NB4 (cell line): ENCODE measurements around the gene WDR81.
"Not testable (repeated sequence)": the region's sequence is repeated elsewhere in the genome, so short reads cannot be mapped to it uniquely, and the experiment has no call there.

ENCODE experiments used
- DNase-seq: peaks from one replicate; pipeline ENCODE4 v3.0.0; 2010; ENCODE audit warnings: low read depth
- H3K4me3 ChIP-seq: one replicate; pipeline ENCODE4 v1.5.1; 2011; ENCODE audit warnings: mild to moderate bottlenecking, low read depth, low read length, moderate library complexity
- CTCF ChIP-seq: IDR thresholded peaks from one replicate; pipeline ENCODE4 v1.5.1; 2012; ENCODE audit warnings: low read depth, low read length
- MYC ChIP-seq: IDR thresholded peaks from 2 replicates; pipeline ENCODE4 v1.6.1; 2011; ENCODE audit warnings: low read depth, low read length
- POLR2A ChIP-seq: IDR thresholded peaks from 2 replicates; pipeline ENCODE4 v1.6.1; 2011; ENCODE audit warnings: mild to moderate bottlenecking; ENCODE audit not compliant: insufficient read length; ENCODE audit errors: extremely low read depth
- TF ChIP-seq, protein P1 (sequence below): IDR thresholded peaks from 2 replicates; pipeline ENCODE4 v1.6.1; 2011; ENCODE audit warnings: low read depth, low read length

The WDR81 gene

GRCh38 chr17:1690544-1691221 is 33.8 kb upstream of the WDR81 start:
- H3K4me3 ChIP-seq: no peak overlapping the region
- DNase-seq: no peak
- TF ChIP-seq MYC: no peak
- TF ChIP-seq, protein P1, sequence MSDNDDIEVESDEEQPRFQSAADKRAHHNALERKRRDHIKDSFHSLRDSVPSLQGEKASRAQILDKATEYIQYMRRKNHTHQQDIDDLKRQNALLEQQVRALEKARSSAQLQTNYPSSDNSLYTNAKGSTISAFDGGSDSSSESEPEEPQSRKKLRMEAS: no peak
- TF ChIP-seq POLR2A: no peak
- no peak for TF ChIP-seq CTCF

- no peak for DNase-seq
- TF ChIP-seq, protein P1: no peak
- TF ChIP-seq MYC: no peak
- no peak for TF ChIP-seq CTCF
- no peak for TF ChIP-seq POLR2A
- H3K4me3 ChIP-seq: no peak overlapping the region
Observed at GRCh38 chr17:1693339-1693738, 31.2 kb upstream of the WDR81 start.

DNA sequence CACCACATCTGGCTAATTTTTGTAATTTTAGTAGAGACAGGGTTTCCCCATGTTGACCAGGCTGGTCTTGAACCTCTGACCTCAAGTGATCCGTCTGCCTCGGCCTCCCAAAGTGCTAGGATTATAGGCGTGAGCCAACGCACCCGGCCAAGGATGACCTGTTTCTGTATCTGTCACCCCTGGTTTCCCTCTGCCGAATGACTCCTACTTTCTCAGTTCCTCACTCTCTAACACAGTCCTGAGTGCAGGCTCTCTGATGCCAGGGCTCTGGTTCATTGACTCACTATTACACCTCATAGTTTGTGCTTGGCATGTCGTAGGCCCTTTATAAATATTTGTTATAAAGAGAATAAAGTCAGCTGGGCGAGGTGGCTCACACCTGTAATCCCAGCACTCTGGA is 29.1 kb upstream of the WDR81 start:
- TF ChIP-seq POLR2A (no peak), CTCF (no peak), MYC (no peak)
- TF ChIP-seq, protein P1: no peak
- H3K4me3 ChIP-seq: no peak overlapping the region
- no peak for DNase-seq

DNA sequence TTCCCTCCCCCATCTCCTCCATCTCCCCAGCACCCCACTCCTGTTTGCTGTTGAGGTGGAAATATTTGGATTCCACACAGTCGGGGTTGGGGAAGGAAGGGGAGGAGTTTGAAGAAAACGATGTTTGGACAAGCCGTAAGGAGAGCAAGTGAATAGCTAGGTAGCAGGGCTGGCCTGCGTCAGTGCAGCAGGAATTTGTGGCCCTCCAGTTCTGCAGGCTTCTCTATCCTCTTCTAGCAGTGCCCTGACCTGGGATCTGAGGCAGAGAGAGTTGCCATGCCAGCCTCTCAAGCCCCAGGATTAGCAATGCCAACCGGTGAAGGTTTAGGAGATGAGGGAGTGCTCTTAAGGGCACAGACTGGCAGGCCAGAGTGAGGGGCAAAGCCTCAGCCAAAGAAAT is 26.8 kb upstream of the WDR81 start:
- no peak for DNase-seq
- H3K4me3 ChIP-seq: no peak overlapping the region
- TF ChIP-seq POLR2A: no peak
- TF ChIP-seq, protein P1: no peak
- no peak for TF ChIP-seq MYC
- TF ChIP-seq CTCF: no peak

DNA sequence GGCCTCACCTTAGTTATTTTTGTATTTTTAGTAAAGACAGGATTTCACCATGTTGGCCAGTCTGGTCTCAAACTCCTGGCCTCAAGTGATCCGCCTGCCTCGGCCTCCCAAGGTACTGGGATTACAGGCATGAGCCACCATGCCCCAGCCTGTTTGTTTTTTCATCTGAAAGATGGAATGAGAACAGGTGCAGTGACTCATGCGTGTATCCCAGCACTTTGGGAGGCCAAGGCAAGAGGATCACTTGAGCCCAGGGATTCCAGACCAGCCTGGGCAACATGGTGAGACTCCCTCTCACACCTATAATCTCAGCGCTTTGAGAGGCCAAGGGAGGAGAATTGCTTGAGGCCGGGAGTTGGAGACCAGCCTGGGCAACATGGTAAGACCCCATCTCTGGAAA is 24.6 kb upstream of the WDR81 start:
- DNase-seq: not testable (repeated sequence)

GRCh38 chr17:1703063-1703462 is 21.4 kb upstream of the WDR81 start:
- H3K4me3 ChIP-seq: no peak overlapping the region
- DNase-seq: no peak
- TF ChIP-seq CTCF: no peak
- TF ChIP-seq, protein P1: no peak
- TF ChIP-seq MYC: no peak
- TF ChIP-seq POLR2A: no peak

More for the DNA sequence above, 24.6 kb upstream of the WDR81 start:
- not testable (repeated sequence) for H3K4me3 ChIP-seq
